HUES6 (cell line): Measurements from ENCODE around the gene RSPH1.

Experiments
- H3K27ac ChIP-seq: 2 replicates; pipeline ENCODE4 v1.7.0; 2013; ENCODE audit warnings: low read depth, mild to moderate bottlenecking, low read length, inconsistent platforms
- H3K27me3 ChIP-seq: 2 replicates; pipeline ENCODE4 v1.6.1; 2013; ENCODE audit warnings: low read length; ENCODE audit not compliant: control insufficient read depth, insufficient read depth
- H3K36me3 ChIP-seq: 2 replicates; pipeline ENCODE4 v1.6.1; 2013; ENCODE audit warnings: low read length; ENCODE audit not compliant: control insufficient read depth, insufficient read depth
- H3K4me1 ChIP-seq: 2 replicates; pipeline ENCODE4 v1.6.1; 2013; ENCODE audit warnings: low read length; ENCODE audit not compliant: control insufficient read depth, insufficient read depth
- H3K4me3 ChIP-seq: 2 replicates; pipeline ENCODE4 v1.5.1; 2013; ENCODE audit warnings: low read depth, low read length
- H3K9ac ChIP-seq: one replicate; pipeline ENCODE4 v1.6.1; 2013; ENCODE audit warnings: mild to moderate bottlenecking, low read length
- H3K9me3 ChIP-seq: 2 replicates; pipeline ENCODE4 v1.6.1; 2013; ENCODE audit warnings: low read depth, low read length; ENCODE audit not compliant: control insufficient read depth, insufficient read depth

RSPH1 gene

GRCh38 chr21:42453224-42453985 is 42.6 kb downstream of the RSPH1 start:
- H3K9ac ChIP-seq, result no peak overlapping the region

GRCh38 chr21:42452401-42453223 is 43.4 kb downstream of the RSPH1 start:
- H3K4me3 ChIP-seq, result no peak overlapping the region
- no peaks in the 10 kb centered on the region for H3K36me3 ChIP-seq
- H3K9ac ChIP-seq, result no peak overlapping the region
- peaks cover 15% of the 10 kb centered on the region for H3K4me1 ChIP-seq
- H3K9me3 ChIP-seq, result peaks cover 2% of the 10 kb centered on the region; the same call in 1 of the 2 replicates
- H3K27me3 ChIP-seq, result no peaks in the 10 kb centered on the region
- no peak overlapping the region for H3K27ac ChIP-seq

More at GRCh38 chr21:42453224-42453985, 42.6 kb downstream of the RSPH1 start:
- peaks cover 15% of the 10 kb centered on the region for H3K4me1 ChIP-seq
- H3K9me3 ChIP-seq, result peaks cover 8% of the 10 kb centered on the region; the same call in 1 of the 2 replicates
- H3K36me3 ChIP-seq, result no peaks in the 10 kb centered on the region
- H3K27ac ChIP-seq, result no peak overlapping the region
- no peaks in the 10 kb centered on the region for H3K27me3 ChIP-seq
- H3K4me3 ChIP-seq, result no peak overlapping the region

GRCh38 chr21:42451941-42452340 is 44.1 kb downstream of the RSPH1 start:
- Histone ChIP-seq H3K27me3 (no peaks in the 10 kb centered on the region), H3K9me3 (no peaks in the 10 kb centered on the region), H3K27ac (no peak overlapping the region), H3K4me1 (peaks cover 15% of the 10 kb centered on the region), H3K4me3 (no peak overlapping the region), H3K9ac (no peak overlapping the region), H3K36me3 (no peaks in the 10 kb centered on the region)

- Histone ChIP-seq H3K9me3 (no peaks in the 10 kb centered on the region), H3K4me3 (no peak overlapping the region), H3K36me3 (no peaks in the 10 kb centered on the region), H3K9ac (no peak overlapping the region), H3K4me1 (peaks cover 10% of the 10 kb centered on the region), H3K27me3 (no peaks in the 10 kb centered on the region), H3K27ac (no peak overlapping the region)
These were observed 47.3 kb downstream of the RSPH1 start for GRCh38 chr21:42448686-42449085.

- H3K27ac ChIP-seq, result no peak overlapping the region
These were observed 48.3 kb downstream of the RSPH1 start for GRCh38 chr21:42447732-42448131.

GRCh38 chr21:42447182-42447581 is 48.8 kb downstream of the RSPH1 start:
- Histone ChIP-seq H3K9me3 (no peaks in the 10 kb centered on the region), H3K27me3 (0 out of 2 replicates have a peak, but pooled peaks cover 3% of the 10 kb centered on the region), H3K36me3 (no peaks in the 10 kb centered on the region), H3K9ac (no peak overlapping the region), H3K27ac (no peak overlapping the region), H3K4me3 (no peak overlapping the region), H3K4me1 (peaks cover 10% of the 10 kb centered on the region)

More at GRCh38 chr21:42447732-42448131, 48.3 kb downstream of the RSPH1 start:
- Histone ChIP-seq H3K27me3 (0 out of 2 replicates have a peak, but pooled peaks cover 3% of the 10 kb centered on the region), H3K9ac (no peak overlapping the region), H3K36me3 (no peaks in the 10 kb centered on the region), H3K9me3 (no peaks in the 10 kb centered on the region), H3K4me1 (peaks cover 10% of the 10 kb centered on the region), H3K4me3 (no peak overlapping the region)

GRCh38 chr21:42446531-42446930 is 49.5 kb downstream of the RSPH1 start:
- Histone ChIP-seq H3K9ac (no peak overlapping the region), H3K4me3 (no peak overlapping the region), H3K27ac (no peak overlapping the region), H3K27me3 (0 out of 2 replicates have a peak, but pooled peaks cover 3% of the 10 kb centered on the region), H3K9me3 (no peaks in the 10 kb centered on the region), H3K36me3 (no peaks in the 10 kb centered on the region), H3K4me1 (peaks cover 10% of the 10 kb centered on the region)

GRCh38 chr21:42445311-42445710 is 50.7 kb downstream of the RSPH1 start:
- Histone ChIP-seq H3K9me3 (no peaks in the 10 kb centered on the region), H3K27ac (no peak overlapping the region), H3K9ac (no peak overlapping the region), H3K4me1 (peaks cover 7% of the 10 kb centered on the region), H3K36me3 (no peaks in the 10 kb centered on the region), H3K4me3 (no peak overlapping the region), H3K27me3 (0 out of 2 replicates have a peak, but pooled peaks cover 3% of the 10 kb centered on the region)

GRCh38 chr21:42444745-42445059 is 51.3 kb downstream of the RSPH1 start:
- Histone ChIP-seq H3K4me3 (no peak overlapping the region), H3K9ac (no peak overlapping the region), H3K36me3 (no peaks in the 10 kb centered on the region), H3K9me3 (no peaks in the 10 kb centered on the region), H3K27me3 (0 out of 2 replicates have a peak, but pooled peaks cover 3% of the 10 kb centered on the region), H3K27ac (no peak overlapping the region), H3K4me1 (peaks cover 6% of the 10 kb centered on the region)

GRCh38 chr21:42443876-42444744 is 51.9 kb downstream of the RSPH1 start:
- no peak overlapping the region for H3K4me3 ChIP-seq
- H3K9ac ChIP-seq, result no peak overlapping the region
- no peak overlapping the region for H3K27ac ChIP-seq
- H3K36me3 ChIP-seq, result no peaks in the 10 kb centered on the region
- no peaks in the 10 kb centered on the region for H3K9me3 ChIP-seq
- 0 out of 2 replicates have a peak, but pooled peaks cover 3% of the 10 kb centered on the region for H3K27me3 ChIP-seq
- 0 out of 2 replicates have a peak, but pooled peaks cover under 1% of the 10 kb centered on the region for H3K4me1 ChIP-seq
